Sigmoid colon (tissue), 7 donors: ENCODE results near the gene EHBP1. TPM values are rescaled to one million over a fixed set of nuclear protein-coding genes. Genes with fewer than 3 reads are reported as not detected.

ENCODE experiments used
- DNase-seq: peaks from one replicate; pipeline ENCODE4 v3.0.0-alpha.2; 2019
- H3K27ac ChIP-seq, 4 donors: fragments of 200-600 bp; sonication (generic); one replicate each; pipeline ENCODE4 v1.5.1; 2016 to 2019; ENCODE audit warnings: mild to moderate bottlenecking in 1 of 4
- H3K27me3 ChIP-seq, 3 donors: fragments of 200-600 bp; sonication (generic); one replicate each; pipeline ENCODE4 v1.5.1; 2019; ENCODE audit warnings: mild to moderate bottlenecking in 1 of 3
- H3K36me3 ChIP-seq, 4 donors: fragments of 200-600 bp; sonication (generic); one replicate each; pipeline ENCODE4 v1.5.1; 2016 to 2019
- H3K4me1 ChIP-seq, 4 donors: fragments of 200-600 bp; sonication (generic); one replicate each; pipeline ENCODE4 v1.5.1; 2017 to 2019
- H3K4me3 ChIP-seq, 4 donors: fragments of 200-600 bp; sonication (generic); one replicate each; pipeline ENCODE4 v1.5.1; 2017 to 2019; ENCODE audit warnings: mild to moderate bottlenecking in 2 of 4, moderate library complexity in 1 of 4
- H3K9me3 ChIP-seq, 4 donors: fragments of 200-600 bp in 3 of 4; sonication (generic) in 3 of 4; one replicate each; pipeline versions ENCODE4 v1.5.1 to v1.6.1; 2013 to 2019
- EP300 ChIP-seq, 4 donors: sonication (generic); formaldehyde crosslinking; IDR thresholded peaks; one replicate each; pipeline ENCODE4 v1.6.1; 2017; ENCODE audit warnings: antibody characterized with exemption in 4 of 4
- POLR2A ChIP-seq, 2 donors: fragments of 450-650 bp; IDR thresholded peaks; one replicate each; pipeline ENCODE4 v1.6.1; 2016; ENCODE audit warnings: antibody characterized with exemption in 2 of 2, mild to moderate bottlenecking in 2 of 2, moderate library complexity in 2 of 2
- POLR2AphosphoS5 ChIP-seq, 4 donors: sonication (generic); formaldehyde crosslinking; IDR thresholded peaks; one replicate each; pipeline ENCODE4 v1.6.1; 2017; ENCODE audit warnings: antibody characterized with exemption in 4 of 4
- WGBS, 2 donors: extraction: QIAGEN DNeasy Blood & Tissue Kit; methylation state at CpG; one replicate each; pipeline ENCODE4 v1.1.7; 2013; 5-methylcytosine and 5-hydroxymethylcytosine counted together
- intact Hi-C: fragments of 100-400 bp; cut with DNase I; formaldehyde crosslinking; loops from one replicate; pipeline ENCODE4 v1.15.1; 2023
- polyA plus RNA-seq, 3 donors: library from polyadenylated mRNA; stranded (reverse); fragments of 200-250 nt; gene quantifications; one replicate each; pipeline ENCODE4 v1.2.3, GENCODE V29; 2013
- total RNA-seq, 4 donors: library from RNA; depleted of rRNA; stranded (reverse); fragments of >200 nt; gene quantifications; one replicate each; pipeline ENCODE4 v1.1.0, GENCODE V29; 2016
- TF ChIP-seq, protein P1 (sequence below), 4 experiments: fragments of 450-650 bp in 3 of 4; fragments of 200-600 bp in 1 of 4; IDR thresholded peaks; one replicate each; pipeline ENCODE4 v1.5.1; 2016 to 2019; ENCODE audit warnings: antibody characterized with exemption in 4 of 4, mild to moderate bottlenecking in 3 of 4, moderate library complexity in 2 of 4
- donor health status: healthy with polysubstance abuse.
- donor health status: Bipolar disorder and iron deficiency.
- donor health status: healthy.

EHBP1 gene
- total and polyA plus RNA-seq, 7 donors, result 12.7 to 161 (median 121) TPM

DNA sequence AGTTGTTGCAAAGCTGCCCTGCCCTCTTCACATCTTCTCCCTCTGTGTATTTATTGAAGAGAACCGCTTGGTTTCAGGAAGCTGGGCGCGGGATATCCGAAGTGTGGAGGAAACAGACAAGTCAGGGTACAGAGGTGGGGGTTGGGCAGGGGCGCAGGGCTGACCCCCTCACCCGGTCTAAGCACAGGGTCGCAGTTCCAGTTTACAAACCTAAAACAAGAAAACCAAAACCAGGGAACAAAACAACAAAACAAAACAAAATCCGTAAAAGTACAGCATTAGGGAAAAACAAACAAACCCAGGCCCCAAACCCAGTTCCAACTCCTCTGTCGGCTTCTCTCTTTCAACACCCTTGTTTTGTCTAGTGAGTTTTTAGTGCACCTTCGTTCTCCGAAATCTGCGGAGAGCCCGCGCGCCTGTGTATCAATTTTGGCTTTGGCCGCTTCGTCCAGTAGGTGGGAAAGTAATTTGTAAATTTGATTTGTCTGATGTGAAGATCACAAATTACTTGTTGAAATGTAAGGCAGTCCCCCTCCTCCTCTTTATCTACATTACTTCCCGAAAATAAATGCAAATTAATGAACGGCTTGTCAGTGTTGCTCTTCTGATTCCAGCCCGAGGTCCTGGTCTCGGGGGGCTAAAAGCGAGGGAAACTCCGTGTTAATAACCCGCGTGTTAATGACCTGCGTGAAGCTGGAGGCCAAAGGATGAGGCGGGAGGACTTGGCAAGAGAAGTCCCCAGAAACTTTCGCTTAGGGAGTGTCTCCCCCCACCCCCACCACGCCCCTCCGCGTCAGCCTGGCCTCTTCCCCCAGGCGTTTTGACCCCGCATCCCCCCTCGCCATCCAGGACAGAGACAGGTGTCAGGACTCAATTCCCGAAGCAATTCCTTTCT lies 352.0 kb downstream of the EHBP1 start:
- H3K4me1 ChIP-seq, result peaks cover 0 to 62% (median 60%) of the 10 kb centered on the region in 4 donors
- no peak overlapping the region for H3K27ac ChIP-seq
- TF ChIP-seq, protein P1, sequence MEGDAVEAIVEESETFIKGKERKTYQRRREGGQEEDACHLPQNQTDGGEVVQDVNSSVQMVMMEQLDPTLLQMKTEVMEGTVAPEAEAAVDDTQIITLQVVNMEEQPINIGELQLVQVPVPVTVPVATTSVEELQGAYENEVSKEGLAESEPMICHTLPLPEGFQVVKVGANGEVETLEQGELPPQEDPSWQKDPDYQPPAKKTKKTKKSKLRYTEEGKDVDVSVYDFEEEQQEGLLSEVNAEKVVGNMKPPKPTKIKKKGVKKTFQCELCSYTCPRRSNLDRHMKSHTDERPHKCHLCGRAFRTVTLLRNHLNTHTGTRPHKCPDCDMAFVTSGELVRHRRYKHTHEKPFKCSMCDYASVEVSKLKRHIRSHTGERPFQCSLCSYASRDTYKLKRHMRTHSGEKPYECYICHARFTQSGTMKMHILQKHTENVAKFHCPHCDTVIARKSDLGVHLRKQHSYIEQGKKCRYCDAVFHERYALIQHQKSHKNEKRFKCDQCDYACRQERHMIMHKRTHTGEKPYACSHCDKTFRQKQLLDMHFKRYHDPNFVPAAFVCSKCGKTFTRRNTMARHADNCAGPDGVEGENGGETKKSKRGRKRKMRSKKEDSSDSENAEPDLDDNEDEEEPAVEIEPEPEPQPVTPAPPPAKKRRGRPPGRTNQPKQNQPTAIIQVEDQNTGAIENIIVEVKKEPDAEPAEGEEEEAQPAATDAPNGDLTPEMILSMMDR (IDR thresholded peaks at IDR 0.05), result no peak
- no peak for TF ChIP-seq POLR2A (IDR thresholded peaks at IDR 0.05)
- peak in 2 of 4 donors; percentile 30 to 53 for TF ChIP-seq POLR2AphosphoS5 (IDR thresholded peaks at IDR 0.05)

DNA sequence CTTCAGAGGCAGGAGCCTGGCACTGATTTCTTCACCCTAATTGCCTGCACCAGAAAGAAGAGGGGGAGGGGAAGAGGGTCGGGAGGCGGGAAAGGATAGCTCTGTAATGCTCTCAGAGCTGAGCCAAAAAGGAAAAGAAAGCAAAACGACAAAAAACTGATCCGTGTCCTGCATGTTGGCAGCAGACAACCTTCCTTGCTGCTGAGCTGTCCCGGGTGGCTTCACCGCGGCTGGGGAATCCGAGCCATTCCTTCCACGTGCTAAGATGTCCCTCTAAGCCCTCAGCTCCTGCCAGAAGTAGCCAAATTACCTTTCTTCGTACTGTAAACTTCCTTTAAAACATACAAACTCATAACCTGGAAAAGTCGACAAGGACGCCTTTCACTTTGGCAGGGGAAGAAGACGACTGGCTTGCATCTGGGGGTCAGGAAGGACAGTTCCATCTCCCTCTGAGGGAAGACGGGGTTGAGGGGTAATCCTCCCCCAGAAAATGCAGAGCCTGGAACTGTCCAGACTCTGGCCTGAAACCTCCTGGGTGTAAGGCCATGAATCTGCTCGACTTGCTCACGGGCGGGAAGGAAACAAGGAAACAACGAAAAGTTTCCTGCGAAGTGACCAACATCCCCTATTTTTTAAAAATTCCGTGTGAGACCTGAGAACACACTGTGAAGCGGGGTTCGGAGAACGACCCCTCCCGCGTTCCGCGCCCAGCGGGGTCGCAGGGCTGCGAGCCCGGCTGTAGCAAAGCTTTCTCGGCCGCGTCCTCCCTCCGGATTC lies 352.8 kb downstream of the EHBP1 start:
- H3K27me3 ChIP-seq, result peaks cover 79 to 100% (median 95%) of the 10 kb centered on the region in 3 donors
- peak overlapping the region in 1 of 4 donors; percentile 15 for H3K4me3 ChIP-seq
- intact Hi-C loops, result no loop called here
- no peaks in the 10 kb centered on the region for H3K36me3 ChIP-seq
- TF ChIP-seq POLR2AphosphoS5 (IDR thresholded peaks at IDR 0.05) (peak; percentile 58 to 87 (median 72)), POLR2A (IDR thresholded peaks at IDR 0.05) (no peak)
- H3K9me3 ChIP-seq, result peaks cover 0 to 4% (median 2%) of the 10 kb centered on the region in 4 donors
- H3K4me1 ChIP-seq, result peaks cover 0 to 62% (median 60%) of the 10 kb centered on the region in 4 donors
- WGBS, 2 donors, result 4 to 5% methylated on average over 35 of the region's 35 CpGs
- no peak overlapping the region for H3K27ac ChIP-seq
- no peak for DNase-seq

More for the DNA sequence above, 352.0 kb downstream of the EHBP1 start:
- Histone ChIP-seq H3K4me3 (no peak overlapping the region), H3K27me3 (peaks cover 86 to 100% (median 98%) of the 10 kb centered on the region in 3 donors), H3K9me3 (peaks cover 0 to 4% (median 2%) of the 10 kb centered on the region in 4 donors), H3K36me3 (no peaks in the 10 kb centered on the region)
- 10 to 20% methylated on average over 35 of the region's 35 CpGs for WGBS, 2 donors
- DNase-seq, result no peak
- intact Hi-C loops, result no loop called here

DNA sequence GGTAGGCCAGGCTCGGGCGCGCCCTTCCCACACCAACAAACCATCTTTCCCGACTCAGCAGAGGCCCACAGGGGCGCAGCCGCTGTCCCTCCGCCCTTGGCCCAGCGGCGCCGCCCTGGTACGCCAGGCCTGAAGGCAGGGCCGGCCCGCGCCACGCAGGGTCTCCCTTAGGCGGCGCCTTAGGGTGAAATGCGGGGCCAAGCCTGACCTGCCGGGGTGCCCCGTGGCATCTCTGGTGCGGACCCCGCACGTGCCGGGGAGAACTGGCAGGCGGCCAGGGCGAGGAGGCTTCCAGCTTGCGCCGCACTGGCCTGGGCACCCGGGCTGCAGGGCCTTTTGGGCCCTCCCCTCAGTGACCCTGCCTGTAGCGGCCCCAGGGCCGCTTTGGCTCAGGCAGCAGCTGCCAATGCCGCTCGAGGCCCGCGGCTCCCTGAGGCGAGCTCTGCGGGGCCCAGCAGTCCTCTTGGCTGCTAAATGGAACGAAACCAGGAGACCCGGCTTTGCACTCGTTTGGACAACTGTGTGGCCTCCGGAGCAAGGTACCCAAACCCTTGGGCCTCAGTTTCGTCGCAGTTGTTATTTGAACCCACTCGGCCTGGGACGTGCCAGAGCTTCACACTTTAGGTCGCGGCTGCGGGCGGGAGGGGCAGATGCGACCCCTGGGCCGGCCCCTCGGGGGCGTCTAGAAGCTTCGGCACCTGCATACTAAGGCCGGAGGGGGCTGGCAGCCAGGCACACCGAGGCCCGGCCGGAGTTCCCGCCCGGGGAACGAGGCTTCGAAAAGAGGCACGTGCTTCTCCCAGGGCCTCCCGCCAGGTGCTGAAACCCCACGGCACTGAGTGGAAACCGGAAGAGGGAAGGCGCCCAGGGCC lies 353.6 kb downstream of the EHBP1 start:
- Histone ChIP-seq H3K27ac (no peak overlapping the region), H3K4me3 (peak overlapping the region in 1 of 4 donors; percentile 15), H3K9me3 (peaks cover 0 to 4% (median 2%) of the 10 kb centered on the region in 4 donors), H3K36me3 (no peaks in the 10 kb centered on the region), H3K4me1 (peaks cover 0 to 55% (median 53%) of the 10 kb centered on the region in 4 donors), H3K27me3 (peaks cover 75 to 100% (median 95%) of the 10 kb centered on the region in 3 donors)
- TF ChIP-seq, protein P1 (IDR thresholded peaks at IDR 0.05), result no peak
- no peak for TF ChIP-seq POLR2AphosphoS5 (IDR thresholded peaks at IDR 0.05)
- TF ChIP-seq EP300 (IDR thresholded peaks at IDR 0.05), result no peak
- TF ChIP-seq POLR2A (IDR thresholded peaks at IDR 0.05), result no peak
- intact Hi-C loops, result no loop called here
- WGBS, 2 donors, result 4 to 6% methylated on average over 67 of the region's 67 CpGs
- DNase-seq, result peak; percentile 61

DNA sequence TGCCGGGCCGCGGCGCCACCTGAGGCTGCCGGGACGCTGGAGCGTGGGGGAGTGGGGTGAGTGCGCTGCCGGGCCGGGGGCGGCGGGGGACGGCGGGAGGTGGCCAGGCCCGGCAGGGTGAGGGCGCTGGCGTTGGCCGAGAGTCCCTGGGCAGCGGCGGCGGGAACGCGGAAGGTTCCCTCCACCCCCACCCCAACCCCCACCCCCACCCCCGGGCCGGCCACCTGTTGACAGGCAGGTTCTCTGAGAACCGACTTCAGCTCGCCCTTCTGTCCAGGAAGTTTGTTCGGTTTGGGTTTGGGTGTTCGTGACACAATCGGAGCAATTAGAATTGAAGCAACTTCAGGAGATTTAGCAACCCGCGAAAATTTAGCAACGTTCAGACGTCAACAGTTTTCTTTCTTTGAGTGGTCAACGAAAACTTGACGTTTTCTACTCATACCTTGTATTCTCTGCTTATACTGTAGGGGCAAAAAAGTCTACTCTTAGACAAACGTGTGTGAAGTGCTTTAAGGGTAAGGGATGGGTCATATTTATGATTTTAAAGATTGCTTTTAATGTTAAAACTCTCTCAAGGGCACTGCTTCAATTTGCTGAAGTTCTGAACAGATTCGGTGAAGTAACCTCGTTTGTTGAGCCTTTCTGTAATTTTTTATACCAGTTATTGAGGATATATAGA lies 354.4 kb downstream of the EHBP1 start:
- H3K9me3 ChIP-seq, result peaks cover 0 to 4% (median 2%) of the 10 kb centered on the region in 4 donors
- intact Hi-C loops, result no loop called here
- no peak for DNase-seq
- peaks cover 0 to 50% (median 48%) of the 10 kb centered on the region in 4 donors for H3K4me1 ChIP-seq
- peaks cover 67 to 100% (median 90%) of the 10 kb centered on the region in 3 donors for H3K27me3 ChIP-seq
- H3K36me3 ChIP-seq, result no peaks in the 10 kb centered on the region
- no peak overlapping the region for H3K27ac ChIP-seq
- TF ChIP-seq, protein P1 (IDR thresholded peaks at IDR 0.05), result no peak
- TF ChIP-seq POLR2AphosphoS5 (IDR thresholded peaks at IDR 0.05) (peak; percentile 31 to 83 (median 72)), POLR2A (IDR thresholded peaks at IDR 0.05) (no peak)
- no peak overlapping the region for H3K4me3 ChIP-seq
- WGBS, 2 donors, result 4% methylated on average over 39 of the region's 39 CpGs
